Cortex of kidney (tissue), 1 donor: ENCODE data around the gene CFAP73.
"Not testable (repeated sequence)": the region's sequence is repeated elsewhere in the genome, so short reads cannot be mapped to it uniquely, and the experiment has no call there.

ENCODE experiments used
- DNase-seq: peaks from one replicate; lab custom pipeline; 2025; lab: John Stamatoyannopoulos, UW

The CFAP73 gene

DNA sequence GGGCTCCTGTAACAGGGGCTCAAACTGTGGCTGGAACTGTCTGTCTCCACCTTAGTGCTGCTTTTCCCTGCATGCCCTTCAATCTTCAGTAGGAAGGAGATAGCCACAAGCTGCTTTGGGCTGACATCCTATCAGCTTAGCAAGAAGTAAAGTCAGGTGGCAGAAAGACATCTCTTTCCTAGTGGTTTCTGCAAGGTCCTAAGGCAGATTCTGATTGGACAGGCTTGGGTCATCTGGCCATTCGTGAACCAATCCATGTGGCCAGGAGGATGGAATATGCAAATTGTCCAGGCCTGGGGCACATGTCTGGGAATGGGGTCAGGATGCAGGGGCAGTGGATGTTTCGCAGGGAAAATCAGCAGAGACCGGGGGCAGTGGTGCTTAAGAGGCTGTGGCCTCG is 41.2 kb downstream of the CFAP73 start:
- no peak for DNase-seq

DNA sequence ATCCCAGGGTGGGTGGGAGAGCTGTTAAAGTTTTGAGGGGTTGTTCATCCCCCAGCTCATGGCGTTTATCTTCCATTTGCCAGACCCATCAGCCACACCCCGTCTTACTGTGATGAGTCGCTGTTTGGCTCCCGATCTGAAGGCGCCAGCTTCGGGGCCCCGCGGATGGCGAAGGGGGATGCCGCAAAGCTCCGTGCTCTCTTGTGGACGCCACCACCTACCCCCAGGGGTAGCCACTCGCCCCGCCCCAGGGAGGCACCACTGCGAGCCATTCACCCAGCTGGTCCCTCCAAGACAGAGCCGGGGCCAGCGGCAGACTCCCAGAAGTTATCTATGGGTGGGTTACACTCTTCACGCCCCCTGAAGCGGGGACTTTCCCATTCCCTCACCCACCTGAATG is 41.7 kb downstream of the CFAP73 start:
- no peak for DNase-seq

- no peak for DNase-seq
Observed at GRCh38 chr12:113194971-113195391, 45.5 kb downstream of the CFAP73 start.

- no peak for DNase-seq
Observed at GRCh38 chr12:113195598-113195997, 46.1 kb downstream of the CFAP73 start.

DNA sequence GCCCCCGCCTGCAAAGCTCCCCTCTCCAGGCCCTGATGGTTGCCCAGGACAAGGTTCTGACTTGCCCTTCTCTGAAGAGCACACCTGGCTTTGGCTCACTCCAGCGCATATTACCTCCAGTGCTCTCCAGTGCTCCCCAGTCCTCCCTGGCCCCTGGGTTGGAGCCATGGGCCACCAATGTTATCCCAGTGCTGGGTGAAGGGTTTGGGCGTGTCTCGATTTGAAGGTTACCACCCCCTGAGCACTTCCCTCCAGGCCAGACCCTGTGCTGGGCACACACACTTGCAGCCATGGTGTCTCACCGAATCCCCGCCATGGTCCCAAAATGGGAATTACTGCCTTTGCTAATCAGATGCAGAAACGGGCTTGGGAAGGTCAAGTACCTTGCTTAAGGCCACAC is 47.1 kb downstream of the CFAP73 start:
- no peak for DNase-seq

DNA sequence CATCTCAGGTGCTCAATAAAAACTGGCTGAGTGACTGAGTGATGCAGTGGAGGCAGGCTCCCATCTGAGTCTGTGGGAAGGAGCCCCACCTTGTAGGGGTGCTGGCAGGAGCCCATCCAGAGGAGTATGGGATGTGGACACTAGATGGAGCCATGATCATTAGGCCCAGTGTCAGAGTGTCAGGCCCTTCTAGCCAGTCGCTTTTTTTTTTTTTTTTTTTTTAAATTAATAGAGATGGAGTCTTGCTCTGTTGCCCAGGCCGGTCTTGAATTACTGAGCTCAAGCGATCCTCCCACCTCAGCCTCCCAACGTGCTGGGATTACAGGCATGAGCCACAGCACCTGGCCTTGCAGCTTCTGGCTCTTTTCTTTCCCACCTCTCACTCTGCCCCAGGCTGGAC is 47.5 kb downstream of the CFAP73 start:
- no peak for DNase-seq

DNA sequence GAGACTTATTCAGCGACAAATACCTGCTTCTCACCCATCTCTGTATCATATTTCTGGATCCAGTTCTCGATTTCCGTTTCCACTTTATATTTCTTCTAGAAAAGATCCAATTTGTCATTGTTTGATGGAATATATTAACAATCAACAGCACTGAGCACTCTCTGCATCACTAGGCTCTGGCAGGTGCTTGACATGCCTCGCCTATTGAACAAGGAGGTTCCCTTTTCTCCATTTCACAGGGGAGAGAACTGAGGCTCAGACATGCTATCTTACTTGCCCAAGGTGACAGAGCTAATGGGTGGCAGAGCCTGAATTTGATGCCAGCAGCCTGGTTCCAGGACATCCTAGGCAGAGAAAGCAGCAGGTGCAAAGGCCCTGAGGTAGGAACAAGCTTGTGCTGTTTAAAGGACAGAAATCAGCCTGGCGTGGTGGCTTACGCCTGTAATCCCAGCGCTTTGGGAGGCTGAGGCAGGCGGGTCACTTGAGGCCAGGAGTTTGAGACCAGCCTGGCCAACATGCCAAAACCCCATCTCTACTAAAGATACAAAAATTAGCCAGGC is 48.1 kb downstream of the CFAP73 start:
- DNase-seq = no peak

DNA sequence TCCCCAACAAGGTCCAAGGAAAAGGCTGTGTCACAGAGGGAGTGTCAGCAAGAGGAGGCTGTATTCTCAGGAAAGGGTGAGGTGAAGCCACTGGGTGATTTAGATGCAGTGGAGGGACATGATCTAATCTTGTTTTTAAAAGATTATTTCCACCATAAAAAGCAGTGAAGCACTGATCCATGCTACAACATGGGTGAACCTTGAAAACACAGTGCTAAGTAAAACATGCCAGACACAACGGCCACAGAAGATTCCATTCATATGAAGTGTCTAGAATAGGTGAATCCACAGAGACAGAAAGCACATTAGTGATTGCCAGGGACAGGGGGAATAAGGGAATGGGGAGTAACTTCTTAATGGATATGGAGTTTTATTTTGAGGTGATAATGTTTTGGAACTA is 48.8 kb downstream of the CFAP73 start:
- DNase-seq = no peak

DNA sequence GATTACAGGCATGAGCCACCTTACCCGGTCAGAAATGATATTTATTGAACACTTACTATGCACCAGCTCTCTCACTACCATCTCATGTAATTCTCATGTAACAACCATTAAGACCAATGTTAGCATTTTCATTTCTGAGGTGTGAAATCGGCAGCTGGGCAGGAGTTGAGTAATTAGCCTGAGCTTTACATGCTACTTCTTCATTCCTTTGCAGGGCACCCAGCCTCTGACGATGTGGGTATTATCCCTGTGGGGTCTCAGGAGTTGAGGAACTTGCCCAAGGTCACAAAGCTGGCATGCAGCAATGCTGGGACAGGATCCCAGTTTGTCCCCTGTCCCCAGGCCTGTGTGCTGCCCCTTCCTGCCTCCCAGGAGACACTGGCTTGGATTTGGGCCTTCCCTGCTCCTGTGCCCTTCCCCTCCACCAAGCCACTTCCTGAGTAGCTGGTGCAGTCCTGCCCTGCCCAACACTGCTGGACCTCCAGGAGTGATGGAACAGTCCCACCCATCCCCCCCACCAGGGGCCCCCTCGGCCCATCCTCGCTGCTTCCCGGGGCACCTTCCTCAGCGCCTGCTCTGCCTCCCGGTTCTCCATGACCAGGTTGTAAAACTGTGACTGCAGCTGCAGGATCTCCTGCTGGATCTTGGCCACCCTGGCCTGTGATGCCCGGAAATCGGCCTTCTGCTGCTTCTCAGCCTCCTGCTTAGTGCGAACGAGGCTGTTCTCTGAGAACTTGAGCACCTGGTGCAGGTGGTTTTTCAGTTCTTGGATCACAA is 50.7 kb downstream of the CFAP73 start:
- DNase-seq = no peak

DNA sequence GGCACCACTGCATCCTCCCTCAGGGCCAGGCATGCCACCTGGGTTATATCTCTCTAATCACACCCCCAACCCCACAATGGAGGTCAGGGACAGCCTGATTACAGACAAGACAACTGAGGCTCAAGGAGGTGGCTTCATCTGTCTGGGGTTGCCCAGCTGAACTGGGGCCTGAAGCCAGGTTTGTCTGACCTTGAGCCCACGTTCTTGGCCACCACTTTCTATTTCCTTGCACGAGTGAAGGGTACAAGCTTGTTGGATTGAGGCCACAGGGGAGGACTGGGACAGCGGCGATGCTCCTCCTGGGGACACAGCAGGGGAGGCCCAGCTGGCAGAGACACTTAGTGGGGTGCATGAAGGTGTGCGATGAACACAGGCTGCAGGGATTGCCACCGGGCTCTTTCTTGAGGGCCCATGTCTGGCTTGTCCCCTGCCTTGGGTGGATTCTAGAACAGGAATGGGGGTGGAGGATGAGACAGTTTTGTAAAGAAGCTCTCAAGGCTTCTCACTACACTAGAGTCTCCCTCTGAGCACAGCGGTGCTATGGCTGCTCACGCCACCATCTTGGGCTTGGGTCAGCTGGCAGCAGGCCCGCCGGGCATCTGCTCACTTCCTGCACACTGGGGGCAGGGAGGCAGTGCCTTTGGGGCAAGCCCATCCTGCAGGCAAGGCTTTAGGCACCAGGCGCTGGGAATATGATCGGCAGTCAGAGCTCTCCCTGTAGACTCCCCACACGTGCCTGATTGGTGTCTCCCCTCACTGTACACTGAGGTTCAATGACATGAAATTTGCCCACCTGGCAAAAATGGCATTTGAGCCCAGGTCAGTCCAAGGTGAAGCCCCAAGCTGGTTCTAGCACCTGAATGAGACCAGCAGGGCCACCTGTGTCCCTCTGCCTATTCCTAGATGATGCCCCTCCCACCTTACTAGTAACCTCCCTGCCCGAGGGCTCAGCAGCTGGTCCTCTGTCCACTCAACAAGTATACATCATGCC is 52.0 kb downstream of the CFAP73 start:
- DNase-seq = no peak

GRCh38 chr12:113202300-113203075 is 53.0 kb downstream of the CFAP73 start:
- no peak for DNase-seq

DNA sequence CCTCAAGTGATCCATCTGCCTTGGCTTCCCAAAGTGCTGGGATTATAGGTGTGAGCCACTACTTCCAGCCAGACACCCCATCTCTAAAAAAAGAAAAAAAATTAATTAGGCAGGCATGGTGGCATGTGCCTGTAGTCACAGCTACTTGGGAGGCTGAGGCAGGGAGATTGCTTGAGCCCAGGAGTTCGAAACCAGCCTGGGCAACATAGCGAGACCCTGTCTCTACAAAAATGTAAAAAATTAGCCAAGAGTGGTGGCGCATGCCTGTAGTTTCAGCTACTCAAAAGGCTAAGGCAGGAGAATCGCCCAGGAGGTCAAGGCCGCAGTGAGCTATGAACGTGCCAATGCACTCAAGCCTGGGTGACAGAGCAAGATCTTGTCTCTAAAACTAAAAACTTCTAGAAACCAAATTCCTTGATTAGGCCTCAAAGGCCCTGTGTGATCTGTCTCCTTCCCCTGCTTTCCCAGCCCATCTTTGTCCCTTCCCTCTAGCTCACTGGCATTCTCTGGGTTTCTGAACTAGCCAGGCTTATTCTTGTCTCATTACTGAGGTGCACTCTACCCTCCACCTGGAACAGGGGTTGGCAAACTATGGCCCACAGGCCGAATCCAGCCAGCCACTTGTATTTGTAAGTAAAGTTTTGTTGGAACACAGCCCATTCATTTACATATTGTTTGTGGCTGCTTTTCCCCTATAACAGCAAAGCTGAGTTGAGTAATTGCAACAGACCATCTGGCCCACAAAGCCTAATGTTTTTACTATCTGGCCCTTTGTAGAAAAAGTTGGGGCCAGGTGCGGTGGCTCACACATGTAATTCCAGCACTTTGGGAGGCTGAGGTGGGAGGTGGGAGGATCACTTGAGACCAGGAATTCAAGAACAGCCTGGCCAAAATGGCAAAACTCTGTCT is 54.6 kb downstream of the CFAP73 start:
- no peak for DNase-seq

GRCh38 chr12:113204804-113205203 is 55.3 kb downstream of the CFAP73 start:
- no peak for DNase-seq

GRCh38 chr12:113206802-113207201 is 57.3 kb downstream of the CFAP73 start:
- not testable (repeated sequence) for DNase-seq

DNA sequence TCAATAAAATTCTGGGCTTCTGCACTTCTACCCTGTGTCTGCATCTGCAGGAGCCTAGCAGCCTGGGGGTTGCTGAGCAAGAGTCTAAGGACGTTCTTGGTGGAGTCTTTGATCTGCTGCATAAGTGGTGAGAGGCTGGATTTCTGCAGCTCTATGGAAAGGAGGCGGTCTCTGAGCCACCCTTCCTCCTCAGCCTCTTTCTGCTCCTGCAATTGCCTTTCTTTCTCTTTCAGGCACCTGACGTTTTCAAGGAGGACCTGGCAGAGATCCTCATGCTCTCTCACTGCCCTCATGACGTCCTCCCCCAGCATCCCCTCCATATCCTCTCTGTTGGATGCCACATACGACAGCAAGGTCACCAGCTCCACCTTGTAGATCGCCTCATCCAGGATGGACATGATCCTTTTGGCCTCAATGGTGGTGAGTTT is 58.1 kb downstream of the CFAP73 start:
- no peak for DNase-seq

- DNase-seq = no peak
Observed at GRCh38 chr12:113208041-113208934, 58.8 kb downstream of the CFAP73 start.
